MCF 10A (cell line): ENCODE results near the gene NFIB. TPM values are rescaled to one million over a fixed set of nuclear protein-coding genes. Genes with fewer than 3 reads are reported as not detected.

Experiments used
- Bru-seq: library from RNA; stranded (reverse); fragments of 400-500 nt; gene quantifications from one replicate; lab custom pipeline; 2021; lab: Mats Ljungman, UMichigan
- BruChase-seq, 2 experiments: library from RNA; stranded (reverse); fragments of 400-500 nt; gene quantifications; one replicate each; lab custom pipeline; 2021; lab: Mats Ljungman, UMichigan
- BruUV-seq: library from RNA; stranded (reverse); fragments of 400-500 nt; replicated peaks from 2 replicates; lab custom pipeline; 2021; lab: Mats Ljungman, UMichigan
- CTCF ChIA-PET: fragments of 300-600 bp; sonication (Branson Sonifier 250); formaldehyde crosslinking; extraction: SDS; loops from one replicate; lab custom pipeline; 2021; ENCODE audit warnings: antibody characterized with exemption, inconsistent platforms; lab: Yijun Ruan, JAX
- POLR2A ChIA-PET: fragments of 300-600, 350-650 bp; sonication (Branson Sonifier 250); formaldehyde crosslinking; extraction: SDS; loops from one replicate; lab custom pipeline; 2020; ENCODE audit warnings: antibody characterized with exemption, inconsistent platforms; lab: Yijun Ruan, JAX
- DNase-seq: peaks from one replicate; pipeline ENCODE4 v3.0.0-alpha.2; 2018; ENCODE audit not compliant: unreplicated experiment
- H3K27ac Mint-ChIP-seq: one replicate; pipeline ENCODE4 v1.8.0; 2022; ENCODE audit warnings: mild to moderate bottlenecking, low read depth, mixed read lengths; ENCODE audit not compliant: unreplicated experiment
- H3K27me3 Mint-ChIP-seq: one replicate; pipeline ENCODE4 v1.8.0; 2022; ENCODE audit warnings: mixed read lengths; ENCODE audit not compliant: insufficient read depth, unreplicated experiment
- H3K36me3 Mint-ChIP-seq: one replicate; pipeline ENCODE4 v1.8.0; 2022; ENCODE audit warnings: mild to moderate bottlenecking, moderate library complexity, mixed read lengths; ENCODE audit not compliant: insufficient read depth, unreplicated experiment
- H3K4me1 Mint-ChIP-seq: one replicate; pipeline ENCODE4 v1.8.0; 2022; ENCODE audit warnings: mixed read lengths; ENCODE audit not compliant: insufficient read depth, unreplicated experiment
- H3K4me3 Mint-ChIP-seq: one replicate; pipeline ENCODE4 v1.8.0; 2022; ENCODE audit warnings: mild to moderate bottlenecking, moderate library complexity, mixed read lengths; ENCODE audit not compliant: unreplicated experiment
- H3K9me3 Mint-ChIP-seq: one replicate; pipeline ENCODE4 v1.8.0; 2022; ENCODE audit warnings: mixed read lengths; ENCODE audit not compliant: unreplicated experiment
- CTCF ChIP-seq: fragments of 200-600 bp; IDR thresholded peaks from one replicate; pipeline ENCODE4 v1.8.0; 2022; ENCODE audit warnings: antibody characterized with exemption, mild to moderate bottlenecking; ENCODE audit not compliant: unreplicated experiment
- intact Hi-C: fragments of 100-400 bp; cut with micrococcal nuclease; formaldehyde crosslinking; loops from 2 replicates; pipeline ENCODE4 v1.14.1; 2022
- long read RNA-seq: library from polyadenylated mRNA; stranded (forward); transcript quantifications from one replicate; pipeline ENCODE4 v2.0.0, GENCODE V29; 2022
- total RNA-seq: library from RNA; stranded (reverse); gene quantifications from 2 replicates; pipeline ENCODE4 v1.2.3, GENCODE V29; 2022

The NFIB gene
- total RNA-seq (52.2 and 70.8 TPM in 2 replicates), Bru-seq, nascent RNA (percentile 82 among the genes with signal in this experiment), BruChase-seq, experiment 1, labeled RNA remaining after a 6-hour chase (percentile 82 among the genes with signal in this experiment), BruChase-seq, experiment 2, labeled RNA remaining after a 2-hour chase (percentile 78 among the genes with signal in this experiment)
- long read RNA-seq, full-length matches to known transcripts = 23 of 77 reads
- long read RNA-seq, partial matches to known transcripts = 6 of 77 reads
- long read RNA-seq, other reads (novel, unspliced or antisense) = 48 of 77 reads

- peak; percentile 55 for DNase-seq
- CTCF ChIA-PET = interaction anchor here (0.9 kb wide), 1 partner anchor 8 kb away, joined by 3 read pairs; no protein-coding TSS in a partner anchor
Observed at GRCh38 chr9:14313951-14314423, at the start of gene NFIB. Gene NFIB, minus strand, starts transcription at chr9:14314141. Its CDS starts 630 bp downstream, at chr9:14313511.

GRCh38 chr9:14362175-14362574 lies 48.2 kb upstream of the NFIB start:
- no peaks in the 10 kb centered on the region for H3K27me3 Mint-ChIP-seq
- no peak for TF ChIP-seq CTCF
- no peaks in the 10 kb centered on the region for H3K36me3 Mint-ChIP-seq
- CTCF ChIA-PET = interaction anchor here (0.6 to 3.5 kb wide), 4 partner anchors 9 to 405 kb away, joined by 3 to 24 read pairs (median 4); no protein-coding TSS in a partner anchor
- H3K9me3 Mint-ChIP-seq = no peaks in the 10 kb centered on the region
- no peaks in the 10 kb centered on the region for H3K4me1 Mint-ChIP-seq
- no peak overlapping the region for H3K27ac Mint-ChIP-seq
- POLR2A ChIA-PET = interaction anchor here (0.5 to 1.9 kb wide), 4 partner anchors 9 to 1125 kb away, joined by 3 to 9 read pairs (median 4); no protein-coding TSS in a partner anchor
- DNase-seq = no peak
- intact Hi-C loops = no loop called here
- no TSS peak for BruUV-seq
- no peak overlapping the region for H3K4me3 Mint-ChIP-seq

More at GRCh38 chr9:14313951-14314423, at the start of gene NFIB:
- BruUV-seq = no TSS peak
- Mint-ChIP-seq H3K4me3 (peak within 1 kb of the TSS; percentile 80), H3K27me3 (no peaks in the 10 kb centered on the region), H3K36me3 (peaks cover 7% of the 10 kb centered on the region), H3K27ac (peak within 1 kb of the TSS; percentile 88), H3K9me3 (no peaks in the 10 kb centered on the region), H3K4me1 (peaks cover 39% of the 10 kb centered on the region)
- intact Hi-C loops = loop anchor here (2.0 to 5.0 kb wide), 5 partner anchors 38 to 217 kb away; no protein-coding TSS in a partner anchor
- no peak for TF ChIP-seq CTCF
- POLR2A ChIA-PET = interaction anchor here (0.6 to 3.0 kb wide), 20 partner anchors 8 to 829 kb away, joined by 3 to 53 read pairs (median 4); no protein-coding TSS in a partner anchor

GRCh38 chr9:14361074-14361473 lies 47.1 kb upstream of the NFIB start:
- H3K27ac Mint-ChIP-seq = no peak overlapping the region
- H3K36me3 Mint-ChIP-seq = no peaks in the 10 kb centered on the region
- H3K4me1 Mint-ChIP-seq = no peaks in the 10 kb centered on the region
- intact Hi-C loops = no loop called here
- H3K27me3 Mint-ChIP-seq = no peaks in the 10 kb centered on the region
- DNase-seq = no peak
- BruUV-seq = no TSS peak
- no peak overlapping the region for H3K4me3 Mint-ChIP-seq
- CTCF ChIA-PET = interaction anchor here (3.5 kb wide), 1 partner anchor 8 kb away, joined by 24 read pairs; no protein-coding TSS in a partner anchor
- no peaks in the 10 kb centered on the region for H3K9me3 Mint-ChIP-seq
- TF ChIP-seq CTCF = no peak
- POLR2A ChIA-PET = interaction anchor here (0.7 to 1.9 kb wide), 3 partner anchors 10 to 325 kb away, joined by 3 to 9 read pairs (median 3); no protein-coding TSS in a partner anchor

GRCh38 chr9:14358523-14358922 lies 44.6 kb upstream of the NFIB start:
- Mint-ChIP-seq H3K36me3 (no peaks in the 10 kb centered on the region), H3K4me3 (no peak overlapping the region), H3K9me3 (no peaks in the 10 kb centered on the region), H3K27me3 (no peaks in the 10 kb centered on the region), H3K4me1 (peaks cover 3% of the 10 kb centered on the region), H3K27ac (no peak overlapping the region)
- peak; percentile 23 for DNase-seq
- intact Hi-C loops = no loop called here
- ChIA-PET POLR2A (interaction anchor here (1.1 kb wide), 1 partner anchor 14 kb away, joined by 4 read pairs; no protein-coding TSS in a partner anchor), CTCF (interaction anchor here (0.9 kb wide), 1 partner anchor 37 kb away, joined by 3 read pairs; no protein-coding TSS in a partner anchor)
- TF ChIP-seq CTCF = no peak
- BruUV-seq = no TSS peak
